VCaP (cell line): ENCODE data around the gene CACNA2D3.
"Not testable (repeated sequence)": the region's sequence is repeated elsewhere in the genome, so short reads cannot be mapped to it uniquely, and the experiment has no call there.

Experiments used
- H3K27ac ChIP-seq: fragments of 450-650 bp; 2 replicates; pipeline ENCODE4 v1.5.1; 2017
- CTCF ChIP-seq: fragments of 450-650 bp; conservative IDR thresholded peaks from 2 replicates; pipeline ENCODE4 v1.5.1; 2017; ENCODE audit warnings: mild to moderate bottlenecking, moderate library complexity

The CACNA2D3 gene

GRCh38 chr3:54977439-54977838 is 855.1 kb downstream of the CACNA2D3 start:
- H3K27ac ChIP-seq, result no peak overlapping the region
- TF ChIP-seq CTCF, result no peak

GRCh38 chr3:54977946-54978345 is 855.6 kb downstream of the CACNA2D3 start:
- H3K27ac ChIP-seq, result not testable (repeated sequence)

- H3K27ac ChIP-seq, result no peak overlapping the region
- no peak for TF ChIP-seq CTCF
Measured at GRCh38 chr3:54982807-54983206, 860.5 kb downstream of the CACNA2D3 start.

- TF ChIP-seq CTCF, result no peak
- no peak overlapping the region for H3K27ac ChIP-seq
Measured at GRCh38 chr3:54983266-54984099, 861.1 kb downstream of the CACNA2D3 start.

- no peak for TF ChIP-seq CTCF
Measured at GRCh38 chr3:54985856-54986255, 863.5 kb downstream of the CACNA2D3 start.

GRCh38 chr3:54986294-54986693 is 863.9 kb downstream of the CACNA2D3 start:
- no peak for TF ChIP-seq CTCF
- no peak overlapping the region for H3K27ac ChIP-seq

More at GRCh38 chr3:54985856-54986255, 863.5 kb downstream of the CACNA2D3 start:
- no peak overlapping the region for H3K27ac ChIP-seq

- no peak for TF ChIP-seq CTCF
- H3K27ac ChIP-seq, result no peak overlapping the region
Measured at GRCh38 chr3:54987719-54988118, 865.4 kb downstream of the CACNA2D3 start.

GRCh38 chr3:54988302-54988837 is 866.0 kb downstream of the CACNA2D3 start:
- TF ChIP-seq CTCF, result no peak

More at GRCh38 chr3:54988302-54988837, 866.0 kb downstream of the CACNA2D3 start:
- H3K27ac ChIP-seq, result no peak overlapping the region
